Activated CD4-positive, alpha-beta T cell treated with anti-CD3 and anti-CD28 coated beads, Interleukin-2, amount 50 U/mL, for 1 hour (primary cell): Measurements from ENCODE around the gene DUSP14.
"Not testable (repeated sequence)": the region's sequence is repeated elsewhere in the genome, so short reads cannot be mapped to it uniquely, and the experiment has no call there.

Source experiments
- DNase-seq: peaks from one replicate; pipeline ENCODE4 v3.0.0-alpha.2; 2020

Gene DUSP14

GRCh38 chr17:37489197-37490001 is at the start of gene DUSP14:
TSS of gene DUSP14 (plus strand) at chr17:37489891. CDS start at chr17:37512273, 22,382 bp downstream.
- DNase-seq: peak; percentile 76

GRCh38 chr17:37440424-37440823 is 49.3 kb upstream of the DUSP14 start:
- no peak for DNase-seq

- DNase-seq: not testable (repeated sequence)
These were observed 48.2 kb upstream of the DUSP14 start for GRCh38 chr17:37441369-37442014.

- no peak for DNase-seq
These were observed 43.7 kb upstream of the DUSP14 start for GRCh38 chr17:37446027-37446426.

GRCh38 chr17:37447641-37448040 is 42.0 kb upstream of the DUSP14 start:
- DNase-seq: no peak

GRCh38 chr17:37450112-37450511 is 39.6 kb upstream of the DUSP14 start:
- no peak for DNase-seq

DNA sequence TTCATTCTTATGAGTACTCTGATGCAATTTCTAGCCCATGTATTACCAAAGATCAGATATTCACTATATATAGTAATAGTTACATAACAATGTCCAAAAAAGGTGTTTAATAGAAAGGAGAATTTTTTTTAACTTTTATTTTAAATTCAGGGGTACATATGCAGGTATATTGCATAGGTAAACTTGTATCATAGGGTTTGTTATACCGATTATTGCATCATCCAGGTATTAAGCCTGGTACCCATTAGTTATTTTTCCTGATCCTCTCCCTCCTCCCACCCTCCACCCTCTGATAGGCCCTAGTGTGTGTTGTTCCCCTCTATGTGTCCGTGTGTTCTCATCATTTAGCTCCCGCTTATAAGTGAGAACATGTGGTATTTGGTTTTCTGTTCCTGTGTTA is 31.9 kb upstream of the DUSP14 start:
- DNase-seq: not testable (repeated sequence)

DNA sequence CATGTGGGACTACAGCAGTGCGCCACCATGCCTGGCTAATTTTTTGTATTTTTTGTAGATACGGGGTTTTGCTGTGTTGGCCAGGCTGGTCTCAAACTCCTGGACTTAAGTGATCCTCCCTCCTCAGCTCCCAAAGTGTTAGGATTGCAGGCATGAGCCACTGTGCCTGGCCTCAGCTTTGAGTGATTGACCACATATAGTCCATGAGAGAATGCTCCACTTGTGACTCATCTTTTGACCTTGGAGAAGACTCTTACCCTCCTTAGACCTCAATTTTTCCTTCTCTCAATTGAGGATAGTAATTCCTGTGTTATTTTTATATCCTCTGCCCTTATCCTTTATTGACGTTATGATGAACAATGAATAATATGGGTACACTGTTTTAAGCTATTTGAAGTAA is 30.9 kb upstream of the DUSP14 start:
- DNase-seq: no peak

GRCh38 chr17:37461668-37462067 is 28.0 kb upstream of the DUSP14 start:
- no peak for DNase-seq

GRCh38 chr17:37462492-37462891 is 27.2 kb upstream of the DUSP14 start:
- DNase-seq: no peak

DNA sequence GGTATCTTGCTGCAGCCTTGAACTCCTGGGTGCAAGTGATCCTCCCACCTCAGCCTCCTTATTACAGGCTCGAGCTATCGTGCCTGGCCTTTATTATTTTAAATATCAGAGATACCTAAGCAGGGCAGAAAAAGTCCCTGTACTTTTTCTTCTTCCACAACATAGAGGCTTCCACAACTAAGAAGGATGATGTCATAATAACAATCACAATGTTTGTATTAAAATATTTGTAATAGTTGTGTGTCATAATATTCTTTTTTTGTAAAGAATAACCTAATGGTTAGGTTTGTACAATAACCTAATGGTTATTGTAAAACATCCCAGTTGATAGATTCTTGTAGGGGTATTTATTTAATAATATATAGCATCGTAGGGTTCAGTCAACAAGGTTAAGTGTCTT is 26.7 kb upstream of the DUSP14 start:
- no peak for DNase-seq

GRCh38 chr17:37465069-37465616 is 24.5 kb upstream of the DUSP14 start:
- DNase-seq: no peak

DNA sequence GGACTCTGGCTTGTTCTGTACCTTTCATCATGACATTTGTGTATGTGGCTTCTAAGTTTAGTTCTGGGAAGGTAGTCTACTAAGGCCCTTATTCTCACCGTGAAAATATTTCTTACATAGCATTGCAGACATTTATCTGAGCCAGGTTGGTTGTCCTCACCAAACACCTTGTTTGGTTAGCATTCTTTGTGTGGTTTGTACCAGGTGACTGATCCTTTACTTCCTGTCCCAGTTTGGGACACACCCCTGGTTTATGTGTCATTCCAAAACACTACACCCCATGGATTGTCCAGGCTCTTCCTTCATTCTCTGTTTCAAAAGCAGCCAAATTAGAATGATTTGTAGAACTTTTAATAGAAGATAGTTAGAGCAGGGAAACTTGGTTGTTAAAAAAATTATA is 23.2 kb upstream of the DUSP14 start:
- DNase-seq: no peak

DNA sequence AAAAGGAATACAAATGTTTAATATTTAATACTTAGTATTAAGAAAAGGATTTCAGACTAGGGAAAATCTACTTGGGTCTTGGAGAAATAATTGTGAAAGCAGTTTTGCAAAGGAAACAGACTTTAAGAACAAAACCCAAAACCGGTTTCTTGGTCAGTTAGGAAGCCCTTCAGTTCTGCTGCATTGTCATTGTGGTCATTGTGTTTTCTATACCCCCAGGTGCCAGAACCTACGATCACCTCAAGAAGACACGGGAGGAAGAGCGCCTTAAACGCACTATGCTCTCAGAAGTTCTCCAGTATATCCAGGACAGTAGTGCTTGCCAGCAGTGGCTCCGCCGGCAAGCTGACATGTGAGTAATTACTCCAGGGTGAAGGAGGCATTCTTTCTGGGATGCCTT is 19.5 kb upstream of the DUSP14 start:
- no peak for DNase-seq

GRCh38 chr17:37475731-37476420 is 13.8 kb upstream of the DUSP14 start:
- DNase-seq: no peak

DNA sequence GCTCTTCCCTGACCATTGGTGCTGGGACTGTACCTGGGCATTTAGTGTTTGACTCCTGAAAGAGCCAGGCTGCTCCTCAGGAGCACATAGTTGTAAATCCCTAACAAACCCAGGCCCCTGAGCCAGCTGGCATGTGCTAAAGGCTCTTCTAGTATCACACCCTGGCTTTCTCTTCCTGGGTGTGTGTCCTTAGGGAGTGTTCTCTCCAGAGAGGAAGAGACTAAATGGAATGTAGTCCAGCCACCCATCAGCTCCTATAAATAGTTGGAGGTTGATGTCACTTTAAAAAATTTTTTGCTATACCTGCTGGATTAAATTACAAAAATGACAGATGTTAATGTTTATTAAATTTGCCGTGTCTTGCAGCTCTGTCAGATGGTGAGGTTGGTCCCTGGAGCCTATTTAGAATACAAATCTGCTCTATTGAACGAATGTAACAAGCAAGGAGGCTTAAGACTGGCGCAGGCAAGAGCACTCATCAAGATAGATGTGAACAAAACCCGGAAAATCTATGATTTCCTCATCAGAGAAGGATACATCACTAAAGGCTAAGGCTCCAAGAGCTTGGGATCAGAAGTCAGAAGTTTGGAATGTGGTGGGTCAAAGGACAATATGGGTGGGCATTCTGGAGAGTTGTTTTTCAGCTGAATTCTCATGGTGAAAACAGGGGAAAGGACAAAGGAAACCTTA is 13.1 kb upstream of the DUSP14 start:
- no peak for DNase-seq

- no peak for DNase-seq
These were observed 11.5 kb upstream of the DUSP14 start for GRCh38 chr17:37478187-37478586.

DNA sequence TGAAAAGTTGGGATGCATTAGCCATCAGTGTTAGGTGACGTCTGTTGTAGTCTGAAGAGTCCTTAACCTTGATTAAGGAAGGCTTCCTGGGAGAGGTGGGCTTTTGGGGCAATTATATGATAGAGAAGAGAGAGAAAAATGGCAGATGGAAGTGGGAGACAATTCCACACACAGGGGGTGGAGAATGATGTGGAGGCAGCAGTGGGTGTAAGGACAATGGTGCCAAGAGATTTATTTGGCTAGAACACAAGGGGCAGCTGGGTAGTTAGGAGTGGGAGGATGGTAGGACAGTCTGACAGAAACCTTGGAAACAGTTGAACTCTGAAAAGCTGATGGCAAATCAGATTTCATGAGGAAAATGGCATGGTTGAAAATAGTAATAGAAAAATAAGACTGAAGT is 10.7 kb upstream of the DUSP14 start:
- DNase-seq: no peak

GRCh38 chr17:37480427-37480826 is 9.3 kb upstream of the DUSP14 start:
- no peak for DNase-seq

GRCh38 chr17:37481001-37481665 is 8.6 kb upstream of the DUSP14 start:
- DNase-seq: no peak

DNA sequence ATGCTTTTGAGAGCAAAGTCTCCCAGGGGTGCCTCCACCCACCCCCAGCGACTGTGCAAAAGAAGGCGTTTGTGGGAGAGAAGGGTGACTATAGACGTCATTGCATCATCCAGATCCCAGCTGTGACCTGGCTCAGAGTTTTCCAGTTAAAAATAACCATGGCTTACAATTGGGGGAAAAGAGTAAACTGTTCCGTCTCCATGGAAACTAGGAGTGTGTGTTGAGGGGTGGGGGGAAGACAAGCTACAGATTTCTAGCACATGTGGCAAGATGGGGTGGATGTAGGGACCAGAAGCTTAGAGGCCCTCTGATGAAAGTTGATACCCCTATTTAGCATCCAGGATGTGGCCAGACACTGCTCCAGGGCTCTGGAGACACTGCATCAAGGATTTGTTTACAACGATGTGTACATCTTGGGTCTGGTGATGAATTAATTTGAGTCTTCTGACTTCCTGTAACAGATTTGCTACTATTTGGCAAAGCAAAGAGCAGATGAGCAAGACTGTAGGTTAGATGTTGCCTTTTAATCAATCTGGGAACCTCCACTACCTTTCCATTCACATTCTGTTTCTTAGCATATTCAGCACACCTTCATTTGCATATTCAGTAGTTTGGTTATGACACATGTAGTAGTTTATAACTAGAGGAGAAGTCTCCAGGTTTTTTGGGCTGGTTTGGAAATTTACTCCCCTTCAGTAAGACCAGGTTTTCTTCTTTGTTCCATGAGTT is 6.2 kb upstream of the DUSP14 start:
- DNase-seq: no peak
